ENCODE measurements around the gene RFX4. TPM values are rescaled to one million over a fixed set of nuclear protein-coding genes. Genes with fewer than 3 reads are reported as not detected.

RFX4 gene
- total and polyA plus RNA-seq, 2 of the 13 experiments (the other 11 are each of a cell fraction or from before 2014, with no cell fraction given), result not detected

DNA sequence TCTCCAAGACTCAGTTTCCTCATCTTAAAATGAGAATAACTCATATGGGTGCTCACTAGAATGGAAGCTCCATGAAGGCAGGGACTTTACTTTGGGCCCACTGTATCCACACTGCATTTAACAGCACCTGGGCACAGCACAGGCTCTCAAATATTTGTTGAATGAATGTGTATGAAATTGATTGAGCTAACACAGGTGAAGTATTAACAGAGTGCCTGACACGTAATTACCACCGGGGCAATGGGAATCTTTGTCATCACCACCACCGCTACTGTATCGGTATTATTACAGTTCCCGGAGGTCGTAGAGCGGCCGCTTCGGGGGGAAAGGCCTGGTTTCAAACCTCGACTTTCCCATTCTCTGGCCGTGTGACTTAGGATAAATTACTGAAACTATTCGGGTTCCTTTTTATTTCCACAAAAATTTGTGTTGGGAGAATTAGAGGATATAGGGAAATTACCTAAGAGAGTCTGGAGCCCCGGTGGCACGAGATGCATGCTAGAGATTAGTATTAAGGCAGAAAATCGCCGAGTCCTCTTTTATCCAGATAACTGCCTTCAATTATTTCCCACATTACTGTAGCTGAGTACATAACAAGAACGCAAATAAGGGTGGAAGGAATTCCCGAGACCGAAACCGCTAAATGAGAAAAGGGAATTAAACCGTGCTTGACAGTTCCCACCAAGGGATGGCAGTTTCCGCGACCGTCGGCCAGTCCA is 190.6 kb downstream of the RFX4 start (continued):
- no peak for TF ChIP-seq ZSCAN9 (CRISPR knock-in tag; IDR thresholded peaks at IDR 0.05; ENCODE audit: borderline replicate concordance)
- no peak for TF ChIP-seq ZNF772 (CRISPR knock-in tag; IDR thresholded peaks at IDR 0.05)
- TF ChIP-seq, protein P1, sequence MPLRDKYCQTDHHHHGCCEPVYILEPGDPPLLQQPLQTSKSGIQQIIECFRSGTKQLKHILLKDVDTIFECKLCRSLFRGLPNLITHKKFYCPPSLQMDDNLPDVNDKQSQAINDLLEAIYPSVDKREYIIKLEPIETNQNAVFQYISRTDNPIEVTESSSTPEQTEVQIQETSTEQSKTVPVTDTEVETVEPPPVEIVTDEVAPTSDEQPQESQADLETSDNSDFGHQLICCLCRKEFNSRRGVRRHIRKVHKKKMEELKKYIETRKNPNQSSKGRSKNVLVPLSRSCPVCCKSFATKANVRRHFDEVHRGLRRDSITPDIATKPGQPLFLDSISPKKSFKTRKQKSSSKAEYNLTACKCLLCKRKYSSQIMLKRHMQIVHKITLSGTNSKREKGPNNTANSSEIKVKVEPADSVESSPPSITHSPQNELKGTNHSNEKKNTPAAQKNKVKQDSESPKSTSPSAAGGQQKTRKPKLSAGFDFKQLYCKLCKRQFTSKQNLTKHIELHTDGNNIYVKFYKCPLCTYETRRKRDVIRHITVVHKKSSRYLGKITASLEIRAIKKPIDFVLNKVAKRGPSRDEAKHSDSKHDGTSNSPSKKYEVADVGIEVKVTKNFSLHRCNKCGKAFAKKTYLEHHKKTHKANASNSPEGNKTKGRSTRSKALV (CRISPR knock-in tag; IDR thresholded peaks at IDR 0.05), result no peak
- TF ChIP-seq, protein P2, sequence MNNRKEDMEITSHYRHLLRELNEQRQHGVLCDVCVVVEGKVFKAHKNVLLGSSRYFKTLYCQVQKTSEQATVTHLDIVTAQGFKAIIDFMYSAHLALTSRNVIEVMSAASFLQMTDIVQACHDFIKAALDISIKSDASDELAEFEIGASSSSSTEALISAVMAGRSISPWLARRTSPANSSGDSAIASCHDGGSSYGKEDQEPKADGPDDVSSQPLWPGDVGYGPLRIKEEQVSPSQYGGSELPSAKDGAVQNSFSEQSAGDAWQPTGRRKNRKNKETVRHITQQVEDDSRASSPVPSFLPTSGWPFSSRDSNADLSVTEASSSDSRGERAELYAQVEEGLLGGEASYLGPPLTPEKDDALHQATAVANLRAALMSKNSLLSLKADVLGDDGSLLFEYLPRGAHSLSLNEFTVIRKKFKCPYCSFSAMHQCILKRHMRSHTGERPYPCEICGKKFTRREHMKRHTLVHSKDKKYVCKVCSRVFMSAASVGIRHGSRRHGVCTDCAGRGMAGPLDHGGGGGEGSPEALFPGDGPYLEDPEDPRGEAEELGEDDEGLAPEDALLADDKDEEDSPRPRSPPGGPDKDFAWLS (CRISPR knock-in tag; IDR thresholded peaks at IDR 0.05; ENCODE audit: borderline replicate concordance), result no peak
- TF ChIP-seq MATR3 (CRISPR knock-in tag; IDR thresholded peaks at IDR 0.05), result no peak
- TF ChIP-seq, protein P3, sequence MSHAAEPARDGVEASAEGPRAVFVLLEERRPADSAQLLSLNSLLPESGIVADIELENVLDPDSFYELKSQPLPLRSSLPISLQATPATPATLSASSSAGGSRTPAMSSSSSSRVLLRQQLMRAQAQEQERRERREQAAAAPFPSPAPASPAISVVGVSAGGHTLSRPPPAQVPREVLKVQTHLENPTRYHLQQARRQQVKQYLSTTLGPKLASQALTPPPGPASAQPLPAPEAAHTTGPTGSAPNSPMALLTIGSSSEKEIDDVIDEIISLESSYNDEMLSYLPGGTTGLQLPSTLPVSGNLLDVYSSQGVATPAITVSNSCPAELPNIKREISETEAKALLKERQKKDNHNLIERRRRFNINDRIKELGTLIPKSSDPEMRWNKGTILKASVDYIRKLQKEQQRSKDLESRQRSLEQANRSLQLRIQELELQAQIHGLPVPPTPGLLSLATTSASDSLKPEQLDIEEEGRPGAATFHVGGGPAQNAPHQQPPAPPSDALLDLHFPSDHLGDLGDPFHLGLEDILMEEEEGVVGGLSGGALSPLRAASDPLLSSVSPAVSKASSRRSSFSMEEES (CRISPR knock-in tag; IDR thresholded peaks at IDR 0.05), result no peak
- TF ChIP-seq, protein P4, sequence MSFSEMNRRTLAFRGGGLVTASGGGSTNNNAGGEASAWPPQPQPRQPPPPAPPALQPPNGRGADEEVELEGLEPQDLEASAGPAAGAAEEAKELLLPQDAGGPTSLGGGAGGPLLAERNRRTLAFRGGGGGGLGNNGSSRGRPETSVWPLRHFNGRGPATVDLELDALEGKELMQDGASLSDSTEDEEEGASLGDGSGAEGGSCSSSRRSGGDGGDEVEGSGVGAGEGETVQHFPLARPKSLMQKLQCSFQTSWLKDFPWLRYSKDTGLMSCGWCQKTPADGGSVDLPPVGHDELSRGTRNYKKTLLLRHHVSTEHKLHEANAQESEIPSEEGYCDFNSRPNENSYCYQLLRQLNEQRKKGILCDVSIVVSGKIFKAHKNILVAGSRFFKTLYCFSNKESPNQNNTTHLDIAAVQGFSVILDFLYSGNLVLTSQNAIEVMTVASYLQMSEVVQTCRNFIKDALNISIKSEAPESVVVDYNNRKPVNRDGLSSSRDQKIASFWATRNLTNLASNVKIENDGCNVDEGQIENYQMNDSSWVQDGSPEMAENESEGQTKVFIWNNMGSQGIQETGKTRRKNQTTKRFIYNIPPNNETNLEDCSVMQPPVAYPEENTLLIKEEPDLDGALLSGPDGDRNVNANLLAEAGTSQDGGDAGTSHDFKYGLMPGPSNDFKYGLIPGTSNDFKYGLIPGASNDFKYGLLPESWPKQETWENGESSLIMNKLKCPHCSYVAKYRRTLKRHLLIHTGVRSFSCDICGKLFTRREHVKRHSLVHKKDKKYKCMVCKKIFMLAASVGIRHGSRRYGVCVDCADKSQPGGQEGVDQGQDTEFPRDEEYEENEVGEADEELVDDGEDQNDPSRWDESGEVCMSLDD (CRISPR knock-in tag; IDR thresholded peaks at IDR 0.05; ENCODE audit: borderline replicate concordance), result no peak
- TF ChIP-seq, protein P5, sequence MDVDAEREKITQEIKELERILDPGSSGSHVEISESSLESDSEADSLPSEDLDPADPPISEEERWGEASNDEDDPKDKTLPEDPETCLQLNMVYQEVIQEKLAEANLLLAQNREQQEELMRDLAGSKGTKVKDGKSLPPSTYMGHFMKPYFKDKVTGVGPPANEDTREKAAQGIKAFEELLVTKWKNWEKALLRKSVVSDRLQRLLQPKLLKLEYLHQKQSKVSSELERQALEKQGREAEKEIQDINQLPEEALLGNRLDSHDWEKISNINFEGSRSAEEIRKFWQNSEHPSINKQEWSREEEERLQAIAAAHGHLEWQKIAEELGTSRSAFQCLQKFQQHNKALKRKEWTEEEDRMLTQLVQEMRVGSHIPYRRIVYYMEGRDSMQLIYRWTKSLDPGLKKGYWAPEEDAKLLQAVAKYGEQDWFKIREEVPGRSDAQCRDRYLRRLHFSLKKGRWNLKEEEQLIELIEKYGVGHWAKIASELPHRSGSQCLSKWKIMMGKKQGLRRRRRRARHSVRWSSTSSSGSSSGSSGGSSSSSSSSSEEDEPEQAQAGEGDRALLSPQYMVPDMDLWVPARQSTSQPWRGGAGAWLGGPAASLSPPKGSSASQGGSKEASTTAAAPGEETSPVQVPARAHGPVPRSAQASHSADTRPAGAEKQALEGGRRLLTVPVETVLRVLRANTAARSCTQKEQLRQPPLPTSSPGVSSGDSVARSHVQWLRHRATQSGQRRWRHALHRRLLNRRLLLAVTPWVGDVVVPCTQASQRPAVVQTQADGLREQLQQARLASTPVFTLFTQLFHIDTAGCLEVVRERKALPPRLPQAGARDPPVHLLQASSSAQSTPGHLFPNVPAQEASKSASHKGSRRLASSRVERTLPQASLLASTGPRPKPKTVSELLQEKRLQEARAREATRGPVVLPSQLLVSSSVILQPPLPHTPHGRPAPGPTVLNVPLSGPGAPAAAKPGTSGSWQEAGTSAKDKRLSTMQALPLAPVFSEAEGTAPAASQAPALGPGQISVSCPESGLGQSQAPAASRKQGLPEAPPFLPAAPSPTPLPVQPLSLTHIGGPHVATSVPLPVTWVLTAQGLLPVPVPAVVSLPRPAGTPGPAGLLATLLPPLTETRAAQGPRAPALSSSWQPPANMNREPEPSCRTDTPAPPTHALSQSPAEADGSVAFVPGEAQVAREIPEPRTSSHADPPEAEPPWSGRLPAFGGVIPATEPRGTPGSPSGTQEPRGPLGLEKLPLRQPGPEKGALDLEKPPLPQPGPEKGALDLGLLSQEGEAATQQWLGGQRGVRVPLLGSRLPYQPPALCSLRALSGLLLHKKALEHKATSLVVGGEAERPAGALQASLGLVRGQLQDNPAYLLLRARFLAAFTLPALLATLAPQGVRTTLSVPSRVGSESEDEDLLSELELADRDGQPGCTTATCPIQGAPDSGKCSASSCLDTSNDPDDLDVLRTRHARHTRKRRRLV (CRISPR knock-in tag; IDR thresholded peaks at IDR 0.05), result 0 out of 2 replicates have a peak, but pooled peaks have one; percentile 1
- no peak for TF ChIP-seq MTF2 (CRISPR knock-in tag; IDR thresholded peaks at IDR 0.05; ENCODE audit: borderline replicate concordance)
- TF ChIP-seq NCOR1 (IDR thresholded peaks at IDR 0.05; ENCODE audit: borderline replicate concordance, low read length), result no peak
- TF ChIP-seq PPARG (CRISPR knock-in tag; conservative IDR thresholded peaks at IDR 0.05), result no peak
- TF ChIP-seq ATF7 (IDR thresholded peaks at IDR 0.05), result no peak
- no peak for TF ChIP-seq ATF7 (CRISPR knock-in tag; IDR thresholded peaks at IDR 0.05)
- TF ChIP-seq ZSCAN20 (CRISPR knock-in tag; IDR thresholded peaks at IDR 0.05; ENCODE audit: borderline replicate concordance), result no peak
- TF ChIP-seq ZNF296 (CRISPR knock-in tag; conservative IDR thresholded peaks at IDR 0.05), result no peak
- no peak for TF ChIP-seq TOE1 (CRISPR knock-in tag; IDR thresholded peaks at IDR 0.05)
- TF ChIP-seq ONECUT2 (CRISPR knock-in tag; IDR thresholded peaks at IDR 0.05), result no peak
